HG03139 (cell line): ENCODE data around the gene AGBL4.
"Not testable (repeated sequence)": the region's sequence is repeated elsewhere in the genome, so short reads cannot be mapped to it uniquely, and the experiment has no call there.

Source experiments
- ATAC-seq: cut with Tn5 transposase; IDR thresholded peaks from one replicate; pipeline ENCODE4 v1.9.1; 2021; ENCODE audit not compliant: unreplicated experiment

The AGBL4 gene

DNA sequence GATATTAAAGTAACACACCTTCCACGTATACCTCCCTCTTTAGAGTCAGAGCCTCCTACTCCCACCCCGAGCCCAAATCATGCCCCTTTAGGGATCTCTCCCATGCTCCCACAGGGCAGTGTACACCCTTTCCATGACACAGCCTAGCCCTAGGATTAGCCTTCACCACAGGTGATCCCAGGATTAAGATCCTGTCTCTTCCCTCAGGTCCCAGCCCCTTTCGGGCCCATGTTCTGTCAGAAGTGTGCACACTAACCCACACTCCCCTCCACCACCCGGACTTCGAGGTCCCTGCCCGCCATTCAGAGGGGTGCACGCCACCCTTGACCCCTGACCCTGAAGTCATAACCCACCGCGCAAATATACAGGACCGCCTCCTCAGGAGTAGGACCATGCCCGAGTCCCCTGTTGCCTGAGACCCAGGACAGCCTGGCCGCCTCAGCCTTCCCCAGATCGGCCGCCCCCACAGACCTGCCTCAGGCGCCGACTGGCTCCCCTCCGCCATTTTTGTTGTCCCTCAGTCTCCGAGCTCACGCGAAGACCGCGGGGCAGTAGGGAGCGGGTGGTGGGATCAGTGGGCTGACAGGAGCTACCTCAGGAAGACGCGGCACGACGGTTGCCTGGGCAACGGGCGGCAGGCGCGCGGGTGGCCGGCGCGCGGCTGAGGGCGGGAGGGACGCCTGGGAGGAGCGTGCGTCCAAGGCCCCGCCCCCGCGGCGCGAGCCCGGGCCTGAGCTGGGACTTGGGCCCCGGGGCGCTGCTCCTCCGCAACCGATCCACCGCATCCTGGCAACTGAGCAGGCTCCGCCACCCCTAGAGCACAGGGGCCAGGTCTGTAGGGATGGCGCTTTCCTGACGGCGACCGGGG, at the start of gene AGBL4:
TSS of gene AGBL4 (minus strand) at position 663 of the 868 bp plus-strand sequence.
- no peak for ATAC-seq

DNA sequence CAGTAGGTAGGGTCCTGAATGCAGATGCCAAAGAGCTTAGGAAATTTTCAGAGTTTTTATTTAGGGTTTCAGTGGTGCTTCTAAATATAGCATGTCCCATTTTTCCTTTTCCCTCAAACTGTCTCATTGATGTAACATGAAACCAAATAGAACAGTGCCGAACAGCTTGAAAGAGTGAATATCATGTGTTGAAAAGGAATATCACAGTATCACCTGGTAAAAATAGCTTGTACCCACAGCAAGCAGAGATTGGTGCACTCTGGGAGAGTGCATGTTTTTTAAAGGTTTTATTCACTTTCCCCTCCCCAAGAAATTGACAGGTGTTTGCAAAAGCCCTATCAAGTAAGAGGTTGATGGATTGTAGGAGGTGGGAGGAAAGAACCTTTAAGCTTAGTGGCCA, 43.1 kb upstream of the AGBL4 start:
- no peak for ATAC-seq

GRCh38 chr1:50060279-50060678, 36.5 kb upstream of the AGBL4 start:
- ATAC-seq: no peak

DNA sequence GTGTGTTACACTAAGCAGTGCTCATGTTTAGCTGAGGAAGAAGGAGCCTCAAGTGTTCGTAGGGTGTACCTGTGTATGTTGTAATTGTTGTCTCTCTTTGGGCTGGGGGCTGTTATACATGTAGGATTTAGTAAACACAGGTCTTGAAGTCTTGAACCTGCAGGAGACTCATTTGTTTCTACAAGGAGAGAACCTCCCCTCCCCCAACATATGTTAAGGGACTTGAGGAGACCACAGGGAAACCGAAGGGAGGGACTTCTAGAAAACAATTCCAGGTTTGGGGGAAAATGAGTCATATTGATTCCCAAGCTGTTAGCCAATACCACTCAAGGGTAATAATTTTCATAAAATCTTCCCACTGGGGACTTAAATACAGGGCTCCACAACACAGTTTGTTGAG, 25.0 kb upstream of the AGBL4 start:
- ATAC-seq: no peak

DNA sequence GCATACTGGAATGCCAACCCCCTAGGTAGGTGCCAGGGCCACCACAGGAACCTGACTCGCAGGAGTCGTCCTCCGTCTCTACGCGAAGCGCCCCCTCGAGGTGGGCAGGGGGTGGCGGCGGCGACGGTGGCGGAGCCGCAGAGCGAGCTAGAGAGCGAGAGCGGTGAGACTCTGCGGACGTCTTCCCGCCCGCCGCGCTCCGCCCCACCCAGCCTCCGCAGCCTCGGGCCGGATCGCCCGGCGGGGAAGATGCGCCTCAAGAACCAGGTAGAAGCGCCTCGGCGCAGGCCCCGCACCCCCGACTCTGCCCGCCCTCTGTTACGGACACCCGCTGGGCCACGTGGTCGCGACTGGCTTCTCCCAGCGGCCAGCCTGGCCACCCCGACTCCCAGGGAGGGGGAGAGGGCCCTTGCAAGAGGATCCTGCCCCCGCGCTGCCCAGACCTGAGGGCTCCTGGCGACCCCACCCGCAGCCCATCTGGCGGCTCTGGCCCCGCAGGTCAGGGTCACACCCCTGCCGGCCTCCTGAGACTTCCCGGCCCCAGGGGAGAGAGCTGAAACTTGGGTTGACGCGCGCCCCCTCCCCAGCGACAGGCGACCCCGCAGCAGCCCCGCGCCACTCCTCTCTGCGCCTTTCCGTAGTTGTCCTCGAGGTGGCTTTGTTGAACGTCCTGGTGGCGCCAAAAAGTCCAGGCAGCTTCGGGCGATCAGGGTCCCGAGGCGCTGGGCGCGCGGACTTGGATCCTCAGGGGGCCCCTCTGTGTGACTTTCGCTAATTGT, 24.4 kb upstream of the AGBL4 start:
- no peak for ATAC-seq

- ATAC-seq: no peak
These were observed 14.6 kb upstream of the AGBL4 start for GRCh38 chr1:50038237-50038809.

DNA sequence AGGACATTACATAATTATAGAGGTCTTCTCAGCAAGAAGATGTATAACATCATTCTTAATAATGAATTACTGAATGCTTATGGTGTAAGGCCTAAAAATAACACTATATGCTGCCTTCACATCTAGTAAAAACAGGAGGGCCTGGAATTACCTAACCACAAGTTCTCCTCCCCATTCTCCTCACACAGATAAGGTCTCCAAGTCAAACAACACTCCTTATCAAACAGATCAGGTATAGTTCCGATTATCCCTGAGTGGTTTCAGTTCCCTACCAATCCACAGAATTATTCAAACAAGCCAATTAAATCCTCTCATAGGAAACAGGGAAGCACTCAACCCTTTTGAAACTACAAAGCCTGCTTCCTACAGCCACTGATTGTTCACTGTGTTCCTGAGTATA, 4.0 kb upstream of the AGBL4 start:
- no peak for ATAC-seq

GRCh38 chr1:49995734-49996133, 28.0 kb downstream of the AGBL4 start:
- ATAC-seq: no peak

DNA sequence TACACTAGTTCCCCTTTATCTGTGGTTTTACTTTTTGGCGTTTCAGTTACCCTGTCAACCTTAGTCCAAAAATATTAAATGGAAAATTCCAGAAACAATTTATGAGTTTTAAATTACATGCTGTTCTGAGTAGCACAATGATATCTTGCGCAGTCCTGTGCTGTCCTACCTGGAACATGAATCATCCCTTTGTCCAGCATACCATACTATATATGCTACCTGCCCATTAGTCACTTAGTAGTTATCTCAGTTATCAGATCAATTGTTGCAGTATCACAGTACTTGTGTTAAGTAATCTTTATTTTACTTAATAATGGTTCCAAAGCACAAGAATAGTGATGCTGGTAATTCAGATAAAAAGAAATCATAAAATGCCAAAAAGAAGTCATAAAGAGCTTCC, 52.7 kb downstream of the AGBL4 start:
- no peak for ATAC-seq

DNA sequence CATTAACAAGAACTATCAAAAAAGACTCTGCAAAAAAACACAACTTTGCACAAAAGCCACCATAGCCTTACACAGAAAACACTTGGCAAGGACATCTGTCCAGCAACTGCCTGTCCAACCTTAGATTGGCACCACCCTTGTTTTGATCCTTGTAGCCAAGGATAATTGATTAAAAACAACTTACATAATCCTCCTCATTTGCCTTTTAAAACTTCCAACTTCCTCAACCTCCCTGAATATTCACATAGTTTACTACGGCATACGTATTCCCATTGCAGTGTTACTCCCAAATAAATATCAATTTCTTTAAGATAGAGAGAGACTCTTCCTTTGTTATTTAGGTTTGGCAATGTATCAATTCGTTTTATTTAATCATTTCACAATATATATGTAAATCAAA, 72.4 kb downstream of the AGBL4 start:
- ATAC-seq: no peak

DNA sequence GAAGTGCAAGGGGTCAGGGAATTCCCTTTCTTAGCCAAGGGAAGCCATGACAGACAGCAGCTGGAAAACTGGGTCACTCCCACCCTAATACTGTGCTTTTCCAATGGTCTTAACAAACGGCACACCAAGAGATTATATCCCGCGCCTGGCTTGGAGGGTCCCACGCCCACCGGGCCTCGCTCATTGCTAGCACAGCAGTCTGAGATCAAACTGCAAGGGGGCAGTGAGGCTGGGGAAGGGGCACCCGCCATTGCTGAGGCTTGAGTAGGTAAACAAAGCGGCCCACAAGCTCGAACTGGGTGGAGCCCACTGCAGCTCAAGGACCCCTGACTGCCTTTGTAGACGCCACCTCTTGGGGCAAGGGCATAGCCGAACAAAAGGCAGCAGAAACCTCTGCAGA, 108.5 kb downstream of the AGBL4 start:
- not testable (repeated sequence) for ATAC-seq

DNA sequence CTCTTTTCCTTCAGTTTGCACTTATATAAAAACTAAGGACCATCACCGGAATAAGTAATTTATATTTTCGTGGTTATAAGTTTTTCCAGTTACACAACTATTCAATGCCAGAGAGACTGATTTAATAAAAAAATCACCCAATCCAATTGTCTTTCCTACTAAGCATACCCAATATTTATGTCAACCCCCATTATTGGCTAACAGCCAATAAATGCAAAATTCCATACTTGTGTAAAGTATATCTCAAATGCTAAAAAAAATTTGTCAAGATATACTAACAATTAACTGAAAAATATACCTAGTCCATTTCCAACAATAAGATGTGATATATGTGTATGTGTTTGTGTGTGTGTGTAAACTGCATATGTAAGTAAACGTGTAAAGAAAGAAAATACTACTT, 117.4 kb downstream of the AGBL4 start:
- ATAC-seq: no peak

DNA sequence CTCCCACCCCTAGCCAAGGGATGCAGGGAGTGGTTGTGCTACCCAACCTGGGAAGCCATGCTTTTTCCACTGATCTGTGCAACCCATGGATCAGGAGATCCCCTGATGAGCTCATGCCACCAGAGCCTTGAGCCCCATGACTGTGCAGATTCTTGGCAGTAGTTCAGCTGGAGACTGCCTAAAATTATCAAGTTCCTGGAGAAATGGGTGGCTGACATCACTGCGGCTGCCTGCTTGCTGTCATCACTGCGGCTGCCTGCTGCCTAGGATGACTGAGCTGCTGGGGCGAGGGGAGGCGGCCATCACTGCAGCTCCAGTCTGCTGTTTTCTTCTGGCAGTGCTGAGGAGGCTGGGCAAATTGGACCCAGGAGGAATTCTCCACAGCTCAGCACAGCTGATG, 159.2 kb downstream of the AGBL4 start:
- ATAC-seq: no peak

GRCh38 chr1:49854741-49855140, 169.0 kb downstream of the AGBL4 start:
- no peak for ATAC-seq

DNA sequence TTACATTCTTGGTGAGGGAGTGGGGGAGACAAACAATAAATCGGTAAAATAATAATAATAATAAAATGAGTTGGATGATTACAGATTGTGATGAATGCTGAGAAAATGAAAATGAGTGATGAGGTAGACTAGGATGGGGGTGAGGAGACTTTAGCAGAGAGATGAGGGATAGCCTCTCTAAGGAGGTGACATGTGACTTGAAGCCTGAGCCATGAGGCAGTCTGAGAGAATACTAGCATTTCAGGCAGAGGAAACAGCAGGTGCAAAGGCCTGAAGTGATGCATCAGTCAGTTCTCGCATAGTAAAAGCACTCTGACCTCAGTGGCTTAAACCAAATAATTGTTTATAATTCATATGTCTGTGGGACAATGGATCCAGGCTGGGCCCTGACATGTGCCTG, 181.2 kb downstream of the AGBL4 start:
- no peak for ATAC-seq

GRCh38 chr1:49841767-49842166, 182.0 kb downstream of the AGBL4 start:
- ATAC-seq: no peak

- no peak for ATAC-seq
These were observed 199.5 kb downstream of the AGBL4 start for GRCh38 chr1:49824261-49824660.

GRCh38 chr1:49817681-49818080, 206.1 kb downstream of the AGBL4 start:
- no peak for ATAC-seq

DNA sequence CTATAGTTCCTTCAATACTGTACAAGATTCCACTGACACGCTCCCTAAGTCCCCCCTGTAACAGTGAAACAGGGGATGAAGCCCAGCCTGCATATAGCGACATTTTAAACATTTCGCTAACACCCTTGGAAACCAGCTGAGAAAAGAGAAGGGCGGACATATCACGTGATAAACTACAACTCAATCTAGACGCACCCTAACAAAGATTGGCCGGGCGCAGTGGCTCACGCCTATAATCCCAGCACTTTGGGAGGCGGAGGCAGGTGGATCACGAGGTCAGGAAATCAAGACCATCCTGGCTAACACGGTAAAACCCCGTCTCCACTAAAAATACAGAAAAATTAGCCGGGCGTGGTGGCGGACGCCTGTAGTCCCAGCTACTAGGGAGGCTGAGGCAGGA, 236.7 kb downstream of the AGBL4 start:
- not testable (repeated sequence) for ATAC-seq

- no peak for ATAC-seq
These were observed 258.7 kb downstream of the AGBL4 start for GRCh38 chr1:49765034-49765433.

- ATAC-seq: not testable (repeated sequence)
These were observed 285.6 kb downstream of the AGBL4 start for GRCh38 chr1:49738118-49738517.

- ATAC-seq: no peak
These were observed 295.4 kb downstream of the AGBL4 start for GRCh38 chr1:49728377-49728776.
